ENCODE data around the gene C22orf15. TPM values are rescaled to one million over a fixed set of nuclear protein-coding genes. Genes with fewer than 3 reads are reported as not detected.

Gene C22orf15
- total and polyA plus RNA-seq, 2 of the 8 experiments (the other 6 are each of a cell fraction or from before 2014, with no cell fraction given) = 4.2 to 4.9 TPM

GRCh38 chr22:23784215-23784732 lies 21.5 kb downstream of the C22orf15 start:
- no peak overlapping the region for H3K9ac ChIP-seq (replicated peaks in 1 of 4; ENCODE audit: extremely low read depth in 1 of 4, low read depth in 3 of 4, low read length in 3 of 4)
- no peak overlapping the region for H3K4me2 ChIP-seq (ENCODE audit: insufficient read depth in 1 of 2, low read depth in 2 of 2, low read length in 2 of 2)
- peaks cover 15 to 19% of the 10 kb centered on the region in 2 experiments for H3K79me2 ChIP-seq (ENCODE audit: control insufficient read depth in 1 of 2, insufficient read depth in 2 of 2, low read length in 2 of 2)
- H3K23me2 ChIP-seq (ENCODE audit: low read depth, low read length) = peaks cover 3% of the 10 kb centered on the region; the same call in 1 of the 2 replicates
- H2BK15ac ChIP-seq (ENCODE audit: low read length) = no peak overlapping the region
- FAIRE-seq (no peak), DNase-seq (ENCODE audit: low read depth in 1 of 2, low spot score in 2 of 2) (no peak)
- peaks cover 2 to 5% of the 10 kb centered on the region in 2 experiments for H4K20me1 ChIP-seq (replicated peaks in 1 of 2; ENCODE audit: control insufficient read depth in 1 of 2, insufficient read depth in 2 of 2, low read length in 2 of 2)
- H2BK12ac ChIP-seq (ENCODE audit: low read depth, low read length) = no peak overlapping the region
- 94% methylated on average over 8 of the region's 8 CpGs; no CpG with 5 or more reads in 1 of the 2 experiments for WGBS, 2 experiments (ENCODE audit: extremely low coverage in 1 of 2, insufficient coverage in 1 of 2, insufficient read length in 1 of 2, insufficient replicate concordance in 2 of 2, low coverage in 1 of 2, low lambda C conversion rate in 2 of 2, missing lambda C conversion rate in 1 of 2)
- no peak overlapping the region for H2BK120ac ChIP-seq (replicated peaks; ENCODE audit: low read depth, low read length)
- no peak overlapping the region for H4K91ac ChIP-seq (replicated peaks; ENCODE audit: insufficient read length, low read length)
- H4K8ac ChIP-seq (ENCODE audit: extremely low read depth, insufficient read depth, low read length) = no peak overlapping the region
- H2BK5ac ChIP-seq (ENCODE audit: low read depth, low read length) = no peak overlapping the region
- no peak overlapping the region for H3K14ac ChIP-seq (ENCODE audit: insufficient read length)
- H3K56ac ChIP-seq (replicated peaks; ENCODE audit: insufficient read length, low read depth, low read length) = no peak overlapping the region
- H3K9me3 ChIP-seq (ENCODE audit: insufficient read depth in 2 of 2, low read depth in 1 of 2, low read length in 1 of 2) = no peaks in the 10 kb centered on the region
- no peak overlapping the region for H3K4me3 ChIP-seq (ENCODE audit: extremely low read depth in 1 of 4, insufficient read depth in 2 of 4, low read depth in 3 of 4, low read length in 4 of 4)
- H2AK5ac ChIP-seq (ENCODE audit: low read depth, low read length) = no peak overlapping the region
- ChIA-PET POLR2A (ENCODE audit: partially characterized antibody) (interaction anchor here (4.5 kb wide), 1 partner anchor 10 kb away, joined by 45 read pairs; the partner anchor contains the start of gene MMP11), CTCF (ENCODE audit: partially characterized antibody) (no interaction called here)
- peaks cover 0 to 14% (median 4%) of the 10 kb centered on the region in 4 experiments; a peak in 6 of 7 replicates for H3K4me1 ChIP-seq (replicated peaks in 1 of 4; ENCODE audit: control insufficient read depth in 3 of 4, insufficient read depth in 4 of 4, low read length in 3 of 4)
- no peaks in the 10 kb centered on the region for H3K27me3 ChIP-seq (replicated peaks in 1 of 4; ENCODE audit: control insufficient read depth in 3 of 4, extremely low read depth in 1 of 4, insufficient read depth in 3 of 4, low read length in 3 of 4)
- H3K4ac ChIP-seq (replicated peaks; ENCODE audit: insufficient read length, low read depth, low read length) = no peak overlapping the region
- H2AFZ ChIP-seq (ENCODE audit: low read length) = no peak overlapping the region
- peaks cover 3% of the 10 kb centered on the region; the same call in 1 of the 2 replicates for H3K79me1 ChIP-seq (ENCODE audit: low read depth, low read length)
- TF ChIP-seq, protein P1, sequence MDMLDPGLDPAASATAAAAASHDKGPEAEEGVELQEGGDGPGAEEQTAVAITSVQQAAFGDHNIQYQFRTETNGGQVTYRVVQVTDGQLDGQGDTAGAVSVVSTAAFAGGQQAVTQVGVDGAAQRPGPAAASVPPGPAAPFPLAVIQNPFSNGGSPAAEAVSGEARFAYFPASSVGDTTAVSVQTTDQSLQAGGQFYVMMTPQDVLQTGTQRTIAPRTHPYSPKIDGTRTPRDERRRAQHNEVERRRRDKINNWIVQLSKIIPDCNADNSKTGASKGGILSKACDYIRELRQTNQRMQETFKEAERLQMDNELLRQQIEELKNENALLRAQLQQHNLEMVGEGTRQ (IDR thresholded peaks at IDR 0.05; ENCODE audit: low read length) = no peak
- TF ChIP-seq TBP (IDR thresholded peaks at IDR 0.05; ENCODE audit: low read depth, low read length) (no peak), TAF1 (IDR thresholded peaks at IDR 0.05; ENCODE audit: low read depth, low read length) (no peak), SRF (IDR thresholded peaks at IDR 0.05; ENCODE audit: low read depth, low read length) (no peak), SP4 (IDR thresholded peaks at IDR 0.05; ENCODE audit: low read length) (no peak)
- H3K18ac ChIP-seq (ENCODE audit: extremely low read depth, low read length) = no peak overlapping the region
- no peaks in the 10 kb centered on the region for H3K36me3 ChIP-seq (ENCODE audit: control insufficient read depth in 2 of 4, insufficient read depth in 4 of 4, low read length in 3 of 4)
- H2BK20ac ChIP-seq (ENCODE audit: low read length) = no peak overlapping the region
- no peak overlapping the region for H3K27ac ChIP-seq (ENCODE audit: low read depth, low read length)
- no peak overlapping the region for H4K5ac ChIP-seq (ENCODE audit: insufficient read length, low read depth, low read length)
- H3K23ac ChIP-seq (ENCODE audit: insufficient read length) = no peak overlapping the region

All from H1 (cell line).